H1 (cell line): ENCODE data around the gene LRRC43. TPM values are rescaled to one million over a fixed set of nuclear protein-coding genes. Genes with fewer than 3 reads are reported as not detected.

ENCODE experiments used
- CHD2 ChIP-seq: IDR thresholded peaks from 2 replicates; pipeline ENCODE4 v1.6.1; 2012; ENCODE audit warnings: low read length, improper control_type of control experiment
- CTBP2 ChIP-seq: IDR thresholded peaks from 2 replicates; pipeline ENCODE4 v1.7.0; 2011; ENCODE audit warnings: borderline replicate concordance, mild to moderate bottlenecking, moderate library complexity, mixed read lengths, low read length; ENCODE audit not compliant: insufficient read depth, insufficient read length
- EGR1 ChIP-seq: IDR thresholded peaks from 2 replicates; pipeline ENCODE4 v1.6.1; 2011; ENCODE audit warnings: low read depth, low read length, borderline replicate concordance
- EP300 ChIP-seq, 2 experiments: IDR thresholded peaks; 1 replicate in 1 of 2; 2 replicates in 1 of 2; pipeline ENCODE4 v1.6.1; 2011 to 2012; ENCODE audit warnings: low read depth in 2 of 2, low read length in 2 of 2, mild to moderate bottlenecking in 2 of 2, borderline replicate concordance in 1 of 2, inconsistent platforms in 1 of 2, moderate library complexity in 1 of 2
- FOSL1 ChIP-seq: IDR thresholded peaks from 2 replicates; pipeline ENCODE4 v1.6.1; 2011; ENCODE audit warnings: mild to moderate bottlenecking, low read depth, low read length, moderate library complexity; ENCODE audit not compliant: insufficient read depth
- JUN ChIP-seq: IDR thresholded peaks from 2 replicates; pipeline ENCODE4 v1.6.1; 2011; ENCODE audit warnings: low read depth, mild to moderate bottlenecking, improper control_type of control experiment, low read length
- JUND ChIP-seq: IDR thresholded peaks from 2 replicates; pipeline ENCODE4 v1.6.1; 2011; ENCODE audit warnings: mild to moderate bottlenecking, improper control_type of control experiment, low read length
- KDM4A ChIP-seq: IDR thresholded peaks from one replicate; pipeline ENCODE4 v1.7.1; 2012; ENCODE audit warnings: low read depth, mild to moderate bottlenecking, moderate library complexity, low read length, inconsistent platforms; ENCODE audit not compliant: severe bottlenecking
- KDM5A ChIP-seq: fragments of 200-600 bp; IDR thresholded peaks from 2 replicates; pipeline ENCODE4 v1.7.1; 2012; ENCODE audit warnings: mild to moderate bottlenecking, low read length, inconsistent platforms, mixed read lengths
- MAFK ChIP-seq: IDR thresholded peaks from 2 replicates; pipeline ENCODE4 v1.6.1; 2012; ENCODE audit warnings: low read depth, mild to moderate bottlenecking, improper control_type of control experiment, low read length
- POU5F1 ChIP-seq: IDR thresholded peaks from 2 replicates; pipeline ENCODE4 v1.6.1; 2011; ENCODE audit warnings: low read depth, mild to moderate bottlenecking, low read length, moderate library complexity
- RAD21 ChIP-seq, 2 experiments: IDR thresholded peaks in 1 of 2; conservative IDR thresholded peaks in 1 of 2; 2 replicates each; pipeline ENCODE4 v1.6.1; 2011; ENCODE audit warnings: low read depth in 2 of 2, low read length in 2 of 2, improper control_type of control experiment in 1 of 2, inconsistent platforms in 1 of 2, mild to moderate bottlenecking in 1 of 2, moderate library complexity in 1 of 2
- SAP30 ChIP-seq: fragments of 300-600 bp; sonication (generic); IDR thresholded peaks from 2 replicates; pipeline ENCODE4 v1.7.1; 2012; ENCODE audit warnings: low read length, moderate library complexity, mild to moderate bottlenecking, inconsistent platforms; ENCODE audit not compliant: insufficient read depth, insufficient replicate concordance
- SIX5 ChIP-seq: IDR thresholded peaks from 2 replicates; pipeline ENCODE4 v1.6.1; 2011; ENCODE audit warnings: mild to moderate bottlenecking, low read depth, low read length
- SP4 ChIP-seq: IDR thresholded peaks from 2 replicates; pipeline ENCODE4 v1.6.1; 2012; ENCODE audit warnings: low read length, inconsistent platforms
- SUZ12 ChIP-seq: fragments of 200-600 bp; sonication (generic); IDR thresholded peaks from 2 replicates; pipeline ENCODE4 v1.6.1; 2012; ENCODE audit warnings: mild to moderate bottlenecking, inconsistent platforms, low read length, moderate library complexity, mixed read lengths
- TAF1 ChIP-seq: IDR thresholded peaks from 2 replicates; pipeline ENCODE4 v1.6.1; 2011; ENCODE audit warnings: mild to moderate bottlenecking, low read depth, low read length
- TBP ChIP-seq: IDR thresholded peaks from 2 replicates; pipeline ENCODE4 v1.6.1; 2011; ENCODE audit warnings: low read depth, low read length, improper control_type of control experiment
- TCF12 ChIP-seq: IDR thresholded peaks from 2 replicates; pipeline ENCODE4 v1.6.1; 2011; ENCODE audit warnings: low read depth, mild to moderate bottlenecking, low read length
- YY1 ChIP-seq: IDR thresholded peaks from 2 replicates; pipeline ENCODE4 v1.6.1; 2011; ENCODE audit warnings: low read depth, mild to moderate bottlenecking, low read length
- polyA plus RNA-seq, 7 experiments: library from polyadenylated mRNA; depleted of rRNA in 3 of 7; stranded (reverse) in 5 of 7; unstranded in 2 of 7; fragments of >200 nt in 5 of 7; fragments of 200-250 nt in 2 of 7; gene quantifications; 1 replicate in 5 of 7; 2 replicates in 1 of 7; 4 replicates in 1 of 7; pipeline versions ENCODE4 v1.2.1 to v1.2.3, GENCODE V29; 2011 to 2013; ENCODE audit warnings: missing spikeins in 2 of 7, mixed read lengths in 2 of 7
- total RNA-seq: library from RNA; stranded (reverse); fragmentation: NEBNext Ultra II Directional; extraction: Animal tissue kit (Norgen Biotek cat#: 25700); gene quantifications from 2 replicates; pipeline ENCODE4 v1.2.1, GENCODE V29; 2021
- TF ChIP-seq, protein P1 (sequence below), 3 experiments: IDR thresholded peaks; 1 replicate in 2 of 3; 2 replicates in 1 of 3; pipeline versions ENCODE4 v1.5.1 to v1.6.1; 2011; ENCODE audit warnings: low read length in 3 of 3, mild to moderate bottlenecking in 3 of 3, inconsistent platforms in 2 of 3, low read depth in 1 of 3, moderate library complexity in 1 of 3; ENCODE audit not compliant: insufficient read depth in 1 of 3; ENCODE audit errors: control extremely low read depth in 1 of 3
- TF ChIP-seq, protein P2 (sequence below): IDR thresholded peaks from 2 replicates; pipeline ENCODE4 v1.6.1; 2011; ENCODE audit warnings: low read depth, mild to moderate bottlenecking, low read length; ENCODE audit not compliant: insufficient read depth

LRRC43 gene
- total and polyA plus RNA-seq, 2 of the 8 experiments (the other 6 are each of a cell fraction or from before 2014, with no cell fraction given), result 0.35 to 0.44 TPM

DNA sequence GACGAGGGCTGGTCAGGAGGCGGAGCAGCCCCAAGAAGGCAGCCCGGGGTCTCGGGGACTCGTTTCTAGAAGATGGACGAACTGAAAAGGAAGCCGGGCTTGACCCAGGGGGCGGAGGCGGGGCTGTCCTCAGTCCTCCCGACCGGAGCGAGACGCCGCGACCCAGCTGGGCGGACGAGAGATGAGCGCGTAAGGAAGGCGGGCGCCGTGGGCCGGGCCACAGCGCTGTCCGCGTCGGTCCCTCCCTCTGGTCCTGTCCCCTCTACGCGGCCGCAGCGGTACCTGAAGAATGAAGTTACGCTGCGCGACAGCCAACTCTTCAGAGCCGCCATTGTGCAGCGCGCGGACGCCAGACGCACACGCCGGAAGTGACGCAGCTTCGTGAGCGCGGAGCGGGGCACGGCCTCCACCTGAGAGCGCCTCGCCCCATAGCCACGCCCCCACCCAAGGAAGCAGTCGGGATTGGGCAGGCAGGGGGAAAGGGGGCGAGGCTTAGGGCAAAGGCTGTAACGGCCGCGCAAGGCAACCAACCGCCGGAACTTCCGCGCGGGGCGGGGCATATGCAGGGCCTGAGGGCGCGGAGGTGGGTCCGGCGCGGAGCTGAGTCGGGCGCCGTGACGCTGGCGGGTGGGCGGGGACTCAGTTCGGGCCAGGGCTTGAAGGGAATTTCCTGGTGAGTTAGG, 42.9 kb downstream of the LRRC43 start, which contains the start of gene DIABLO (continued):
- no peak for TF ChIP-seq CTBP2
- no peak for TF ChIP-seq SUZ12
- TF ChIP-seq JUN, result no peak
- TF ChIP-seq RAD21 (IDR thresholded peaks at IDR 0.05 in 1 of 2, conservative IDR thresholded peaks at IDR 0.05 in 1 of 2; ENCODE audit: low read depth in 2 of 2, low read length in 2 of 2), result no peak
- no peak for TF ChIP-seq TCF12
- TF ChIP-seq POU5F1, result no peak
- no peak for TF ChIP-seq JUND
- TF ChIP-seq TBP, result peak; percentile 92
- peak; percentile 96 for TF ChIP-seq YY1
- TF ChIP-seq KDM5A, result peak; percentile 92
- TF ChIP-seq MAFK, result no peak
- peak; percentile 94 for TF ChIP-seq TAF1
- TF ChIP-seq EGR1, result no peak
- no peak for TF ChIP-seq EP300 (IDR thresholded peaks at IDR 0.05; ENCODE audit: borderline replicate concordance in 1 of 2, low read depth in 2 of 2, low read length in 2 of 2)
- no peak for TF ChIP-seq FOSL1
- no peak for TF ChIP-seq KDM4A
- TF ChIP-seq CHD2, result no peak
- TF ChIP-seq, protein P1, sequence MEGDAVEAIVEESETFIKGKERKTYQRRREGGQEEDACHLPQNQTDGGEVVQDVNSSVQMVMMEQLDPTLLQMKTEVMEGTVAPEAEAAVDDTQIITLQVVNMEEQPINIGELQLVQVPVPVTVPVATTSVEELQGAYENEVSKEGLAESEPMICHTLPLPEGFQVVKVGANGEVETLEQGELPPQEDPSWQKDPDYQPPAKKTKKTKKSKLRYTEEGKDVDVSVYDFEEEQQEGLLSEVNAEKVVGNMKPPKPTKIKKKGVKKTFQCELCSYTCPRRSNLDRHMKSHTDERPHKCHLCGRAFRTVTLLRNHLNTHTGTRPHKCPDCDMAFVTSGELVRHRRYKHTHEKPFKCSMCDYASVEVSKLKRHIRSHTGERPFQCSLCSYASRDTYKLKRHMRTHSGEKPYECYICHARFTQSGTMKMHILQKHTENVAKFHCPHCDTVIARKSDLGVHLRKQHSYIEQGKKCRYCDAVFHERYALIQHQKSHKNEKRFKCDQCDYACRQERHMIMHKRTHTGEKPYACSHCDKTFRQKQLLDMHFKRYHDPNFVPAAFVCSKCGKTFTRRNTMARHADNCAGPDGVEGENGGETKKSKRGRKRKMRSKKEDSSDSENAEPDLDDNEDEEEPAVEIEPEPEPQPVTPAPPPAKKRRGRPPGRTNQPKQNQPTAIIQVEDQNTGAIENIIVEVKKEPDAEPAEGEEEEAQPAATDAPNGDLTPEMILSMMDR (IDR thresholded peaks at IDR 0.05; ENCODE audit: control extremely low read depth in 1 of 3, insufficient read depth in 1 of 3, low read depth in 1 of 3, low read length in 3 of 3), result no peak
- TF ChIP-seq SAP30, result no peak
- TF ChIP-seq SIX5, result no peak
- TF ChIP-seq, protein P2, sequence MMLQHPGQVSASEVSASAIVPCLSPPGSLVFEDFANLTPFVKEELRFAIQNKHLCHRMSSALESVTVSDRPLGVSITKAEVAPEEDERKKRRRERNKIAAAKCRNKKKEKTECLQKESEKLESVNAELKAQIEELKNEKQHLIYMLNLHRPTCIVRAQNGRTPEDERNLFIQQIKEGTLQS, result peak; percentile 41; the same call in 1 of the 2 replicates
- 0 out of 2 replicates have a peak, but pooled peaks have one; percentile 31 for TF ChIP-seq SP4
